ENCODE data around the gene HOXD8.

Gene HOXD8

GRCh38 chr2:176174382-176174823, 44.9 kb downstream of the HOXD8 start:
- CTCF ChIA-PET = interaction anchor here (1.6 to 2.3 kb wide), 2 partner anchors 13 to 34 kb away, joined by 3 to 9 read pairs; no protein-coding TSS in a partner anchor
- TF ChIP-seq, protein P1, sequence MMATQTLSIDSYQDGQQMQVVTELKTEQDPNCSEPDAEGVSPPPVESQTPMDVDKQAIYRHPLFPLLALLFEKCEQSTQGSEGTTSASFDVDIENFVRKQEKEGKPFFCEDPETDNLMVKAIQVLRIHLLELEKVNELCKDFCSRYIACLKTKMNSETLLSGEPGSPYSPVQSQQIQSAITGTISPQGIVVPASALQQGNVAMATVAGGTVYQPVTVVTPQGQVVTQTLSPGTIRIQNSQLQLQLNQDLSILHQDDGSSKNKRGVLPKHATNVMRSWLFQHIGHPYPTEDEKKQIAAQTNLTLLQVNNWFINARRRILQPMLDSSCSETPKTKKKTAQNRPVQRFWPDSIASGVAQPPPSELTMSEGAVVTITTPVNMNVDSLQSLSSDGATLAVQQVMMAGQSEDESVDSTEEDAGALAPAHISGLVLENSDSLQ (IDR thresholded peaks at IDR 0.05) = peak; percentile 56; the same call in 1 of the 2 replicates
- TF ChIP-seq CTBP1 (IDR thresholded peaks at IDR 0.05; ENCODE audit: borderline replicate concordance) = no peak
- POLR2A ChIA-PET = interaction anchor here (0.7 to 1.9 kb wide), 8 partner anchors 9 to 277 kb away, joined by 3 to 11 read pairs (median 5); no protein-coding TSS in a partner anchor
- DNase-seq (ENCODE audit: extremely low spot score) = peak; percentile 51

DNA sequence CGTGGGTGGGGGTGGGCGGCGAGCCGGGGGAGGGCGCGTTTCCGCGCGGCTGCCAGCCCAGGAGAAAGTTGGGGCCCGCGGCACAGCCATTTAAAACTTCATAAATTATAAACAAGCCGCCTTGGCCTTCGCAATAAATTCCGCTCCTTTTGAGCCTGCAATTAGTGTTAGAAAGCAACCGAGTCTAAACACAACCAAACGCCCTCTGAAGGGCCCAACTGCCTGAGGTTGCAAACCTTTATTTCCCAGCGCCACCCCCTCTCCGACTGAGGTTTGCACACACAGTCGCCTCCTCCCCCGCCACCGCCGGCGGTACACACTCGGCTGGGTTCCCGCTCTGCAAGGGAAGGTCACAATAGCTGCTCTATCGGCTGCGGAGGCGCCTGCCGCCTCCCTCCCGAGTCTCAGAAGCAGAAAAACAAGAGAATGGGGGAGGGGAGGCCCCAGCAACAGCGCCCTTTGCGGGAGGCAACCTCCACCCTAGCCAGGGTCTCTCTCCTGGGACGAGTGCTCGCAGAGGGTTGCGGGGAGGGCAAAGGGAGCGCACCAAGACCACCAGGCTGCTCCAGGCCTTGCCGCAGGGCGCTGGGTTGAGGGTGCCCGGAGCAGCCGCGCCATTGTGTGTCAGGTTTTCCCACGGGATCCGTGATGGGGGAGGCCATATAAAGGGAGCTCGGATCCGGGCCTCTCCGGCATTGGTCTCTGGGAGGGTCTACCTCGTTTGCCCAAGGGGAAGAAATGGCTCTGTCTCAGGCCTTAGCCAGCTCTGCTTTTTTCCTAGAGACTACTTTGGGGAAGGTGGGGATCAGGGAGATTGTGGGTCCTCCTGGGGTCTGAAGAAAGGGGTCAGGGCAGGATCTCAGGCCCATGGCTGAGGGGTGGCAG, 45.6 kb downstream of the HOXD8 start:
- TF ChIP-seq SP1 (IDR thresholded peaks at IDR 0.05) (no peak), SUZ12 (IDR thresholded peaks at IDR 0.05) (no peak), TARDBP (IDR thresholded peaks at IDR 0.05) (no peak), LEF1 (IDR thresholded peaks at IDR 0.05; ENCODE audit: borderline replicate concordance) (no peak), FOXA1 (IDR thresholded peaks at IDR 0.05) (no peak), L3MBTL2 (conservative IDR thresholded peaks at IDR 0.05) (no peak), FOXK2 (IDR thresholded peaks at IDR 0.05) (no peak), ELF4 (IDR thresholded peaks at IDR 0.05) (no peak), FOXM1 (IDR thresholded peaks at IDR 0.05; ENCODE audit: borderline replicate concordance) (no peak), ZNF384 (IDR thresholded peaks at IDR 0.05) (no peak), CTBP1 (IDR thresholded peaks at IDR 0.05; ENCODE audit: borderline replicate concordance) (no peak), ARNT (IDR thresholded peaks at IDR 0.05) (no peak), HDGF (IDR thresholded peaks at IDR 0.05; ENCODE audit: borderline replicate concordance) (no peak; the same call in 1 of the 2 replicates), BHLHE40 (IDR thresholded peaks at IDR 0.05; ENCODE audit: borderline replicate concordance) (no peak), NFRKB (IDR thresholded peaks at IDR 0.05) (no peak)
- TF ChIP-seq, protein P1 (IDR thresholded peaks at IDR 0.05) = no peak
- ChIA-PET CTCF (interaction anchor here (1.6 to 2.3 kb wide), 2 partner anchors 12 to 35 kb away, joined by 3 to 9 read pairs; no protein-coding TSS in a partner anchor), POLR2A (interaction anchor here (0.7 to 1.9 kb wide), 8 partner anchors 10 to 277 kb away, joined by 3 to 11 read pairs (median 4); no protein-coding TSS in a partner anchor)
- DNase-seq (ENCODE audit: extremely low spot score) = peak; percentile 71

DNA sequence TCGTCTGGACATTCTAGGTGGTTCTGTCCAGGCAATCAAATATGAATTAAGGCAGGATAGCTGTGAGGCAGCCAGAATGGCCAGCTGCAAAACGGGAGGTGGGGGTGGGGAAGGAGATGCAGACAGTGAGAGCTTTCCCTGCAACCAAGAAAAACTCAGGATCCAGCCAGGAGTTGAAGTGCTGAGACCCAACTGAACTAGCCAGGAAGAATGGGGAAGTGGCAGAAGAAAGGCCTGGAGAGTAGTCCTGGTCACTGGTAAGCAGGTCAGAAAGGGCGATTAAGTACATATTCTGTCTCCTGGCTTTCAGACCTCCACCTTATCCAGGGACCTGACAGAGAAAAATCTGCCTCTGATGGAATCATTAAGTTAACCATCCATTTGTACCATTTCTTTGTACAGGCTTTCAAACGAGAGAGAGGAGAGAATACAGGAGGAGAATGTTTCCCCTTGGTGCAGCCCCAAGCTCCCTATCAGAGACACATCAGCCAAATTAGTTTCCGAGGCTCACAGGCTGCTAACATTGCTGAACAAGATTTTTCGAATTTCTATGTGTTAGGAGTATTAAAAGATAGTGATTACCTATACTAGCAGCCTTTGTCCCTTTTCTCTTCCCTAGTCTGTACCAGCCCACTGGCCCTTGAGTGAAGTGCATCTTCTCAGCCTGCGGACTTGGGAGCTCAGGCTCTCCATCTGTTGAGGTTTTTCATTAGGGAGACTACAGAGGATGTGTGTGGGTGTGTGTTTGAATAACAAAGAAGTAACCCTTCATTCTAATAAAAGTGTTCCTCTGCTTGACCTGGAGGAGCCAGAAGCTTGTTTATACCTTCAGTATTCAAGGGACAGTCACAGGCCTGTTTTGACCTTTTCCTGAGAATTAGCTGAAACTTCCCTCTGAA, 46.5 kb downstream of the HOXD8 start:
- no peak for TF ChIP-seq FOXK2 (IDR thresholded peaks at IDR 0.05)
- TF ChIP-seq FOXA1 (IDR thresholded peaks at IDR 0.05) = no peak
- no peak for TF ChIP-seq ARNT (IDR thresholded peaks at IDR 0.05)
- TF ChIP-seq, protein P1 (IDR thresholded peaks at IDR 0.05) = no peak
- TF ChIP-seq TARDBP (IDR thresholded peaks at IDR 0.05) = no peak
- TF ChIP-seq ZNF384 (IDR thresholded peaks at IDR 0.05) = no peak
- no peak for TF ChIP-seq FOXM1 (IDR thresholded peaks at IDR 0.05; ENCODE audit: borderline replicate concordance)
- TF ChIP-seq ELF4 (IDR thresholded peaks at IDR 0.05) = no peak
- no peak for TF ChIP-seq NFRKB (IDR thresholded peaks at IDR 0.05)
- no peak for TF ChIP-seq L3MBTL2 (conservative IDR thresholded peaks at IDR 0.05)
- no peak for TF ChIP-seq SP1 (IDR thresholded peaks at IDR 0.05)
- no peak for TF ChIP-seq LEF1 (IDR thresholded peaks at IDR 0.05; ENCODE audit: borderline replicate concordance)
- no peak for TF ChIP-seq CTBP1 (IDR thresholded peaks at IDR 0.05; ENCODE audit: borderline replicate concordance)
- no peak for TF ChIP-seq HDGF (IDR thresholded peaks at IDR 0.05; ENCODE audit: borderline replicate concordance)
- TF ChIP-seq BHLHE40 (IDR thresholded peaks at IDR 0.05; ENCODE audit: borderline replicate concordance) = no peak
- no peak for TF ChIP-seq SUZ12 (IDR thresholded peaks at IDR 0.05)
- POLR2A ChIA-PET = interaction anchor here (0.8 to 1.9 kb wide), 2 partner anchors 18 to 37 kb away, joined by 3 to 7 read pairs; no protein-coding TSS in a partner anchor
- no peak for DNase-seq (ENCODE audit: extremely low spot score)
- CTCF ChIA-PET = interaction anchor here (1.6 to 2.3 kb wide), 2 partner anchors 12 to 35 kb away, joined by 3 to 9 read pairs; no protein-coding TSS in a partner anchor

GRCh38 chr2:176177580-176178037, 48.1 kb downstream of the HOXD8 start:
- CTCF ChIA-PET = interaction anchor here (0.7 kb wide), 1 partner anchor 378 kb away, joined by 4 read pairs; no protein-coding TSS in a partner anchor
- no peak for TF ChIP-seq ARNT (IDR thresholded peaks at IDR 0.05)
- TF ChIP-seq FOXM1 (IDR thresholded peaks at IDR 0.05; ENCODE audit: borderline replicate concordance) = no peak
- no peak for TF ChIP-seq L3MBTL2 (conservative IDR thresholded peaks at IDR 0.05)
- TF ChIP-seq, protein P1 (IDR thresholded peaks at IDR 0.05) = no peak
- no peak for TF ChIP-seq TARDBP (IDR thresholded peaks at IDR 0.05)
- TF ChIP-seq FOXA1 (IDR thresholded peaks at IDR 0.05) = no peak
- TF ChIP-seq ZNF384 (IDR thresholded peaks at IDR 0.05) = no peak
- TF ChIP-seq BHLHE40 (IDR thresholded peaks at IDR 0.05; ENCODE audit: borderline replicate concordance) = no peak
- no peak for TF ChIP-seq CTBP1 (IDR thresholded peaks at IDR 0.05; ENCODE audit: borderline replicate concordance)
- TF ChIP-seq SP1 (IDR thresholded peaks at IDR 0.05) = no peak
- no peak for TF ChIP-seq FOXK2 (IDR thresholded peaks at IDR 0.05)
- TF ChIP-seq ELF4 (IDR thresholded peaks at IDR 0.05) = no peak
- no peak for TF ChIP-seq LEF1 (IDR thresholded peaks at IDR 0.05; ENCODE audit: borderline replicate concordance)
- no peak for TF ChIP-seq HDGF (IDR thresholded peaks at IDR 0.05; ENCODE audit: borderline replicate concordance)
- TF ChIP-seq SUZ12 (IDR thresholded peaks at IDR 0.05) = no peak
- TF ChIP-seq NFRKB (IDR thresholded peaks at IDR 0.05) = no peak
- POLR2A ChIA-PET = no interaction called here
- no peak for DNase-seq (ENCODE audit: extremely low spot score)
